Endodermal cell (in vitro differentiated cells): Measurements from ENCODE around the gene GYG1. TPM values are rescaled to one million over a fixed set of nuclear protein-coding genes. Genes with fewer than 3 reads are reported as not detected.

ENCODE experiments used
- DNase-seq: peaks from one replicate; pipeline ENCODE4 v3.0.0-alpha.2; 2017
- H3K27ac ChIP-seq: 2 replicates; pipeline ENCODE4 v1.5.1; 2013; ENCODE audit warnings: mild to moderate bottlenecking, low read depth, low read length, moderate library complexity
- H3K27me3 ChIP-seq: 2 replicates; pipeline ENCODE4 v1.6.1; 2013; ENCODE audit warnings: mild to moderate bottlenecking, low read length, moderate library complexity; ENCODE audit not compliant: insufficient read depth, control insufficient read depth, poor library complexity, severe bottlenecking
- H3K36me3 ChIP-seq: 2 replicates; pipeline ENCODE4 v1.7.0; 2013; ENCODE audit warnings: mild to moderate bottlenecking, low read length, moderate library complexity; ENCODE audit not compliant: control insufficient read depth, insufficient read depth
- H3K4me1 ChIP-seq: one replicate; pipeline ENCODE4 v1.7.0; 2013; ENCODE audit warnings: low read length; ENCODE audit not compliant: control insufficient read depth, insufficient read depth
- H3K4me3 ChIP-seq: 2 replicates; pipeline ENCODE4 v1.5.1; 2013; ENCODE audit warnings: mild to moderate bottlenecking, low read length, moderate library complexity
- H3K9ac ChIP-seq: 2 replicates; pipeline ENCODE4 v1.6.1; 2013; ENCODE audit warnings: mild to moderate bottlenecking, low read length, moderate library complexity; ENCODE audit not compliant: poor library complexity, severe bottlenecking; ENCODE audit errors: extremely low read depth
- H3K9me3 ChIP-seq: 2 replicates; pipeline ENCODE4 v1.6.1; 2013; ENCODE audit warnings: mild to moderate bottlenecking, low read length, moderate library complexity; ENCODE audit not compliant: control insufficient read depth
- H3K27ac Mint-ChIP-seq: 2 replicates; pipeline ENCODE4 v1.8.0; 2020; ENCODE audit warnings: mixed read lengths
- H3K27me3 Mint-ChIP-seq: 2 replicates; pipeline ENCODE4 v1.8.0; 2021; ENCODE audit warnings: mild to moderate bottlenecking, mixed read lengths; ENCODE audit not compliant: insufficient read depth
- H3K36me3 Mint-ChIP-seq: 2 replicates; pipeline ENCODE4 v1.8.0; 2020; ENCODE audit warnings: low read depth, mixed read lengths
- H3K4me1 Mint-ChIP-seq: 2 replicates; pipeline ENCODE4 v1.8.0; 2020; ENCODE audit warnings: mixed read lengths
- H3K4me3 Mint-ChIP-seq: 2 replicates; pipeline ENCODE4 v1.8.0; 2020; ENCODE audit warnings: mild to moderate bottlenecking, moderate library complexity, mixed read lengths
- H3K9me3 Mint-ChIP-seq: 2 replicates; pipeline ENCODE4 v1.8.0; 2020; ENCODE audit warnings: mild to moderate bottlenecking, mixed read lengths
- WGBS, 2 experiments: methylation state at CpG; one replicate each; pipeline versions ENCODE4 v1.1.5 to v1.1.7; 2013; ENCODE audit warnings: missing lambda C conversion rate in 2 of 2, mixed read lengths in 1 of 2; ENCODE audit not compliant: insufficient coverage in 1 of 2, insufficient read length in 1 of 2; 5-methylcytosine and 5-hydroxymethylcytosine counted together
- total RNA-seq, 2 donors: library from RNA; stranded (reverse); fragmentation: NEBNext Ultra II Directional in 1 of 2; extraction: Animal tissue kit (Norgen Biotek cat#: 25700) in 1 of 2; gene quantifications; 2 replicates in 1 of 2; 3 replicates in 1 of 2; pipeline ENCODE4 v1.2.1, GENCODE V29; 2021
- TF ChIP-seq, protein P1 (sequence below): fragments of 200-600 bp; sonication (generic); conservative IDR thresholded peaks from 2 replicates; pipeline ENCODE4 v1.5.0; 2021; ENCODE audit warnings: antibody characterized with exemption, mild to moderate bottlenecking

GYG1 gene
- total RNA-seq, 2 donors from 2014 or later, result 22.2 to 30.6 TPM

- no peaks in the 10 kb centered on the region for H3K36me3 Mint-ChIP-seq
- peak; percentile 79 for DNase-seq
These were observed 33.8 kb upstream of the GYG1 start for GRCh38 chr3:148957586-148957985.

GRCh38 chr3:148958696-148959095, 32.6 kb upstream of the GYG1 start:
- no peak for DNase-seq
- Histone ChIP-seq H3K27ac (no peak overlapping the region), H3K27me3 (no peaks in the 10 kb centered on the region), H3K4me1 (no peaks in the 10 kb centered on the region), H3K9ac (no peak overlapping the region), H3K4me3 (no peak overlapping the region), H3K9me3 (no peaks in the 10 kb centered on the region), H3K36me3 (no peaks in the 10 kb centered on the region)
- WGBS, 2 experiments, result 86% methylated on average over 1 of the region's 1 CpG; no CpG with 5 or more reads in 1 of the 2 experiments
- TF ChIP-seq, protein P1, sequence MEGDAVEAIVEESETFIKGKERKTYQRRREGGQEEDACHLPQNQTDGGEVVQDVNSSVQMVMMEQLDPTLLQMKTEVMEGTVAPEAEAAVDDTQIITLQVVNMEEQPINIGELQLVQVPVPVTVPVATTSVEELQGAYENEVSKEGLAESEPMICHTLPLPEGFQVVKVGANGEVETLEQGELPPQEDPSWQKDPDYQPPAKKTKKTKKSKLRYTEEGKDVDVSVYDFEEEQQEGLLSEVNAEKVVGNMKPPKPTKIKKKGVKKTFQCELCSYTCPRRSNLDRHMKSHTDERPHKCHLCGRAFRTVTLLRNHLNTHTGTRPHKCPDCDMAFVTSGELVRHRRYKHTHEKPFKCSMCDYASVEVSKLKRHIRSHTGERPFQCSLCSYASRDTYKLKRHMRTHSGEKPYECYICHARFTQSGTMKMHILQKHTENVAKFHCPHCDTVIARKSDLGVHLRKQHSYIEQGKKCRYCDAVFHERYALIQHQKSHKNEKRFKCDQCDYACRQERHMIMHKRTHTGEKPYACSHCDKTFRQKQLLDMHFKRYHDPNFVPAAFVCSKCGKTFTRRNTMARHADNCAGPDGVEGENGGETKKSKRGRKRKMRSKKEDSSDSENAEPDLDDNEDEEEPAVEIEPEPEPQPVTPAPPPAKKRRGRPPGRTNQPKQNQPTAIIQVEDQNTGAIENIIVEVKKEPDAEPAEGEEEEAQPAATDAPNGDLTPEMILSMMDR, result no peak
- Mint-ChIP-seq H3K4me1 (peaks cover 15% of the 10 kb centered on the region), H3K36me3 (no peaks in the 10 kb centered on the region), H3K9me3 (no peaks in the 10 kb centered on the region), H3K4me3 (no peak overlapping the region), H3K27ac (no peak overlapping the region), H3K27me3 (peaks cover 4% of the 10 kb centered on the region)

More at GRCh38 chr3:148957586-148957985, 33.8 kb upstream of the GYG1 start:
- peaks cover 13% of the 10 kb centered on the region for H3K4me1 Mint-ChIP-seq
- no peak overlapping the region for H3K4me3 ChIP-seq
- 69% methylated on average over 2 of the region's 2 CpGs; no CpG with 5 or more reads in 1 of the 2 experiments for WGBS, 2 experiments
- no peaks in the 10 kb centered on the region for H3K9me3 ChIP-seq
- H3K36me3 ChIP-seq, result no peaks in the 10 kb centered on the region
- TF ChIP-seq, protein P1, result peak; percentile 73
- H3K27me3 Mint-ChIP-seq, result peaks cover 4% of the 10 kb centered on the region
- no peaks in the 10 kb centered on the region for H3K4me1 ChIP-seq
- no peak overlapping the region for H3K27ac ChIP-seq
- no peak overlapping the region for H3K9ac ChIP-seq
- H3K4me3 Mint-ChIP-seq, result no peak overlapping the region
- no peaks in the 10 kb centered on the region for H3K9me3 Mint-ChIP-seq
- H3K27me3 ChIP-seq, result no peaks in the 10 kb centered on the region
- no peak overlapping the region for H3K27ac Mint-ChIP-seq

DNA sequence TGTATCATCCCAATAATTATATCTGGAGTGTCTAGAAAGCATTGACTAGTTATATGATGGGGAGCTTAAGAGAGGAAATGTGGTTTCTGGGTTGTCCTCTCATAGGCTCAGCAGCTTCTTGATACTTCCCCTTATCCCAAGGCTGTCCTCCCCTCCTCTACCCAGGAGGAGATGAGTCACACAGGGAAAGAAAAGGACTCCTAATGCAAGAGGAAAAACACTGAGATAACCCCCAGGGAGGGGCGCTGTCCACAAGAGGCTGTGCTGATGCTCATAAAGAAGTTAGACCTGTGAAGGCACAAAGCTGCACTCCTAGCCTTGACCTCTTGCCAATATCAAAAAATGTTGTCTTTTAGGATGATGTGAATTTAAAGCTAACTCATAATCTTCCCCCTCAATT, 28.8 kb upstream of the GYG1 start:
- TF ChIP-seq, protein P1, result peak; percentile 56
- 13 to 20% methylated on average over 1 of the region's 1 CpG for WGBS, 2 experiments
- Histone ChIP-seq H3K4me3 (no peak overlapping the region), H3K27ac (no peak overlapping the region), H3K27me3 (no peaks in the 10 kb centered on the region), H3K36me3 (no peaks in the 10 kb centered on the region), H3K9ac (no peak overlapping the region), H3K4me1 (no peaks in the 10 kb centered on the region), H3K9me3 (no peaks in the 10 kb centered on the region)
- no peak overlapping the region for H3K27ac Mint-ChIP-seq
- peaks cover 4% of the 10 kb centered on the region for H3K27me3 Mint-ChIP-seq
- no peaks in the 10 kb centered on the region for H3K9me3 Mint-ChIP-seq
- H3K4me3 Mint-ChIP-seq, result no peak overlapping the region
- peaks cover 4% of the 10 kb centered on the region for H3K4me1 Mint-ChIP-seq
- H3K36me3 Mint-ChIP-seq, result no peaks in the 10 kb centered on the region
- DNase-seq, result peak; percentile 89
